PC-9 (cell line): ENCODE measurements around the gene CPNE9.

Source experiments
- CTCF ChIP-seq: fragments of 200-600 bp; sonication (generic); conservative IDR thresholded peaks from 2 replicates; pipeline ENCODE4 v1.6.1; 2017; ENCODE audit warnings: mixed run types, antibody characterized with exemption, mild to moderate bottlenecking, moderate library complexity
- EZH2 ChIP-seq: fragments of 200-600 bp; sonication (generic); IDR thresholded peaks from 2 replicates; pipeline ENCODE4 v1.8.0; 2017; ENCODE audit warnings: antibody characterized with exemption, low read depth

DNA sequence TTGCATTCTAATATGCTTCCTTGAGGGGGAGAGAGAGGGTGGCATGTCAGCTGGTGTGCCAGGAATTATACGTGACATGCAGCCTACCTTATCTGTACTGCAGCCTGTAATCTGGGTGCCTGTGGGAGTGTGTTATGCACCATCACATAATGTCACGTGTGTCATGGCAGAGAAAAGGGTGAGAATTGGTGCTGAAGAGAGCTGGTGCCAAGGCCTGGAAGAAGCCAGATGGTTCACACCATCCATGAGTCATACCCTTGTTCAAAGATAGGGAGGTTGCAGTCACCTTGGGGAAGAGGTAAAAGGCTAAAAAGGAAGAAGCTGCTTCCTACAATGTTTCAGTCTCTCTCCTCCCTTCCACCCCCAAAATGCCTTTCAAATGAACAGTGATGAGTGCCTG, 33.2 kb downstream of the CPNE9 start:
- TF ChIP-seq CTCF (no peak), EZH2 (no peak)
